Upper lobe of left lung (tissue), 4 donors: ENCODE data around the gene SIM2.

Experiments used
- CTCF ChIP-seq, 6 experiments: fragments of 450-650 bp in 4 of 6; fragments of 200-600 bp in 2 of 6; sonication (generic) in 2 of 6; IDR thresholded peaks; one replicate each; pipeline ENCODE4 v1.5.1; 2016 to 2019; ENCODE audit warnings: antibody characterized with exemption in 6 of 6
- EP300 ChIP-seq, 4 donors: sonication (generic); formaldehyde crosslinking; IDR thresholded peaks; one replicate each; pipeline ENCODE4 v1.5.1; 2017; ENCODE audit warnings: antibody characterized with exemption in 4 of 4, control low read depth in 2 of 4
- POLR2A ChIP-seq, 4 donors: fragments of 450-650 bp; IDR thresholded peaks; one replicate each; pipeline ENCODE4 v1.5.1; 2016 to 2017; ENCODE audit warnings: antibody characterized with exemption in 4 of 4, mild to moderate bottlenecking in 2 of 4
- POLR2AphosphoS5 ChIP-seq, 2 donors: sonication (generic); formaldehyde crosslinking; IDR thresholded peaks; one replicate each; pipeline ENCODE4 v1.5.1; 2017; ENCODE audit warnings: antibody characterized with exemption in 2 of 2

GRCh38 chr21:36785615-36786014 lies 86.7 kb downstream of the SIM2 start:
- TF ChIP-seq CTCF (IDR thresholded peaks at IDR 0.05): no peak
- TF ChIP-seq POLR2A (IDR thresholded peaks at IDR 0.05): no peak
- TF ChIP-seq POLR2AphosphoS5 (IDR thresholded peaks at IDR 0.05): no peak
- no peak for TF ChIP-seq EP300 (IDR thresholded peaks at IDR 0.05)
